Ectodermal cell (in vitro differentiated cells): ENCODE results near the gene LILRB2.
"Not testable (repeated sequence)": the region's sequence is repeated elsewhere in the genome, so short reads cannot be mapped to it uniquely, and the experiment has no call there.

Source experiments
- H3K27ac ChIP-seq: 2 replicates; pipeline ENCODE4 v1.7.0; 2013; ENCODE audit warnings: mild to moderate bottlenecking, low read depth, low read length; ENCODE audit not compliant: insufficient read depth, poor library complexity, severe bottlenecking
- H3K27me3 ChIP-seq: 2 replicates; pipeline ENCODE4 v1.7.0; 2013; ENCODE audit warnings: mild to moderate bottlenecking, low read length; ENCODE audit not compliant: insufficient read depth, control insufficient read depth, poor library complexity, severe bottlenecking
- H3K36me3 ChIP-seq: one replicate; pipeline ENCODE4 v1.7.0; 2013; ENCODE audit warnings: low read length; ENCODE audit not compliant: control insufficient read depth, insufficient read depth
- H3K4me1 ChIP-seq: one replicate; pipeline ENCODE4 v1.7.0; 2013; ENCODE audit warnings: low read length; ENCODE audit not compliant: control insufficient read depth, insufficient read depth
- H3K4me3 ChIP-seq: 2 replicates; pipeline ENCODE4 v1.7.0; 2013; ENCODE audit warnings: low read depth, low read length, control low read depth; ENCODE audit not compliant: insufficient read depth
- H3K9me3 ChIP-seq: 2 replicates; pipeline ENCODE4 v1.7.0; 2013; ENCODE audit warnings: mild to moderate bottlenecking, low read length, moderate library complexity; ENCODE audit not compliant: control insufficient read depth
- WGBS, 2 experiments: methylation state at CpG; one replicate each; pipeline ENCODE4 v1.1.7; 2013; ENCODE audit warnings: missing lambda C conversion rate in 2 of 2; 5-methylcytosine and 5-hydroxymethylcytosine counted together

Gene LILRB2

GRCh38 chr19:54274516-54274915 lies 6.4 kb downstream of the LILRB2 start:
- H3K27ac ChIP-seq, H3K27me3 ChIP-seq, H3K4me1 ChIP-seq, H3K9me3 ChIP-seq, H3K4me3 ChIP-seq, H3K36me3 ChIP-seq: not testable (repeated sequence)
- 76 to 79% methylated on average over 9 of the region's 9 CpGs for WGBS, 2 experiments

DNA sequence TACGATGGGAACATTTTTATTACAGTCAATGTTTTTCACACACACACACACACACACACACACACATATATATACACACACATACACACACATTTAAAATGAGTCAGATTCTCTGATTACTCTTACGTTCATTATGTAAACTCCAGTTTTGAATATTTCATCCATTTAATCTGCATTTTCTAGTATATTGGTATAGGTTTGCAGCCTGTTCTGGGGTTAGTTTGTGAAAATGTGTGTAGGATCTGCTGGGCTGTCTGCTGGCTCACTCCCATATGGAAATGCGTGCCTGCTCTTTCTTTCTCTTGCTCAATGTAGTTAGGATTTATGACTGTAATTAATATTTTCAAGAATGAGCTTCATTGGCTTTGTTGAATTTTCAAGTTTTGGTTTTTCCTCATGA lies 7.1 kb downstream of the LILRB2 start:
- WGBS, 2 experiments, result 93 to 94% methylated on average over 2 to 3 of the region's 3 CpGs
- no peak overlapping the region for H3K4me3 ChIP-seq
- H3K27ac ChIP-seq, result no peak overlapping the region
- H3K4me1 ChIP-seq, result no peaks in the 10 kb centered on the region
- H3K27me3 ChIP-seq, result no peaks in the 10 kb centered on the region
- no peaks in the 10 kb centered on the region for H3K9me3 ChIP-seq
- no peaks in the 10 kb centered on the region for H3K36me3 ChIP-seq

- not testable (repeated sequence) for H3K27me3 ChIP-seq, H3K4me3 ChIP-seq, H3K36me3 ChIP-seq, H3K27ac ChIP-seq, H3K4me1 ChIP-seq, H3K9me3 ChIP-seq
- WGBS, 2 experiments, result 86 to 88% methylated on average over 5 of the region's 5 CpGs
Measured at GRCh38 chr19:54272181-54272580, 8.7 kb downstream of the LILRB2 start.

DNA sequence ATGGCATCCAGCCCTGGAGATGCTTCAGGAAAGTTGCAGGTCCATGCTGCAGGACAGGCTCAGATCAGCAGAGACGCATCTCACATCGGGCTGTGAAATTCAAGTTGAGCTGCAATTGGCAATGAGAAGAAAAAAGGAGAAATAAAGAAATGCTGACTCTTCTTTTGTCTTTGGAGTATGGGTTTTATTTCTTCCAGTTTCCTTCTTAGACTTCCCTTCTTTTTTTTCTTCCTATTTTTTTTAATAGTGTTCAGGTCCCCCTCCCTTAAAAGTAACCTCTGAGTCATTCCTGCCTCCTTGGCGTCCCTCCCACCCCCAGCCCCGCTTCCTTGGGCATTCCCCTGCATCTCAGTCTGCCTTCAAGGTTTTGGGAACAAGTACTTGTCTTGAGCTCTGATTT lies 9.3 kb downstream of the LILRB2 start:
- not testable (repeated sequence) for H3K36me3 ChIP-seq, H3K27ac ChIP-seq, H3K9me3 ChIP-seq, H3K4me3 ChIP-seq, H3K4me1 ChIP-seq, H3K27me3 ChIP-seq
- 76 to 89% methylated on average over 3 to 4 of the region's 4 CpGs for WGBS, 2 experiments

DNA sequence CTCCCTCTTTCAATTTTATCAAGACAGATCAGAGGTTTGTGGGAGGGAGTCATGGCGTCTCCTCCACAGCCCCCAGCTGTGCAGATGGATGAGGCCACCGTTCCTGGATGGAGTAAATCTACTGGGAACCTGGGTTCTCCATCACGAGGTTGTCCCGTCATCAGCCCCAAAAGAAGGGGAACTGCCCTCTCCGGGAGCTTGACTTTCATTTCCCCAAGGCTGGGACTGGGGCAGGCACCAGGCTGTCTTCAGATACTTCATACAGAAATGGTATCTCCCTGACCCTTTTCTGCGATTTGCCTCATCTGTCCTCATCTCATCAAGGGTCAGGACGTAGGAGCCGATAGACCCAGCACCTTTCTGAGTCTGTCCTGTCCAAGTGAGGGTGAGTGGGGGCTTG lies 9.8 kb downstream of the LILRB2 start:
- no peak overlapping the region for H3K27ac ChIP-seq
- H3K4me3 ChIP-seq, result no peak overlapping the region
- no peaks in the 10 kb centered on the region for H3K4me1 ChIP-seq
- no peaks in the 10 kb centered on the region for H3K36me3 ChIP-seq
- peaks cover 5% of the 10 kb centered on the region for H3K27me3 ChIP-seq
- 88 to 91% methylated on average over 8 of the region's 8 CpGs for WGBS, 2 experiments
- H3K9me3 ChIP-seq, result no peaks in the 10 kb centered on the region

GRCh38 chr19:54268936-54269335 lies 12.0 kb downstream of the LILRB2 start:
- 25 to 73% methylated on average over 1 to 2 of the region's 2 CpGs for WGBS, 2 experiments
- Histone ChIP-seq H3K27ac (no peak overlapping the region), H3K4me3 (no peak overlapping the region), H3K4me1 (no peaks in the 10 kb centered on the region), H3K9me3 (no peaks in the 10 kb centered on the region), H3K27me3 (peaks cover 5% of the 10 kb centered on the region), H3K36me3 (no peaks in the 10 kb centered on the region)

DNA sequence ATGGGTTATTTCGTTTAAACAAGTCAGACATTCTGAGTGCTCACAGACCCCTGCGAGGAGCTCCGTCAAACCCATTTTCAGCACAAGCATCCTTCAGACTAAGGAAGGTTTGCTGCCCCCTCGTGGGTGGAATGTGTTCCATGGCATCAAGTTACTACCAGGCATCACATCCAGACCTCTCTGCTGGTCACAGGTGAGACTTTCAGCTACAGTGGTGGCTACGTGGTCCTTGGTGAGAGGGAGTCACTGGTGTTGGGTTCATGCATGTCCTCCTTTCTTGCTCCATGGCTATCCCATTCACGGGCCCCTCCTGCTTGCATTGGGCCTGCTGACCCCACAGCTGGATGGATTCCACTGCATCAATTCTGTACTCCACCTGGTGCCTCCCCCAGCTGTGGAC lies 14.8 kb downstream of the LILRB2 start:
- H3K4me3 ChIP-seq, result no peak overlapping the region
- WGBS, 2 experiments, result 11 to 12% methylated on average over 6 of the region's 6 CpGs
- H3K36me3 ChIP-seq, result no peaks in the 10 kb centered on the region
- H3K27me3 ChIP-seq, result peaks cover 5% of the 10 kb centered on the region
- H3K9me3 ChIP-seq, result no peaks in the 10 kb centered on the region
- no peaks in the 10 kb centered on the region for H3K4me1 ChIP-seq
- H3K27ac ChIP-seq, result no peak overlapping the region

GRCh38 chr19:54262470-54262869 lies 18.4 kb downstream of the LILRB2 start:
- no peak overlapping the region for H3K4me3 ChIP-seq
- no peak overlapping the region for H3K27ac ChIP-seq
- WGBS, 2 experiments, result 83 to 94% methylated on average over 2 of the region's 2 CpGs
- H3K36me3 ChIP-seq, result no peaks in the 10 kb centered on the region
- H3K27me3 ChIP-seq, result no peaks in the 10 kb centered on the region
- no peaks in the 10 kb centered on the region for H3K4me1 ChIP-seq
- H3K9me3 ChIP-seq, result no peaks in the 10 kb centered on the region

- 90 to 91% methylated on average over 11 of the region's 11 CpGs for WGBS, 2 experiments
- Histone ChIP-seq H3K27ac (no peak overlapping the region), H3K9me3 (no peaks in the 10 kb centered on the region), H3K36me3 (no peaks in the 10 kb centered on the region), H3K4me3 (no peak overlapping the region), H3K4me1 (no peaks in the 10 kb centered on the region), H3K27me3 (no peaks in the 10 kb centered on the region)
Measured at GRCh38 chr19:54262066-54262465, 18.8 kb downstream of the LILRB2 start.

DNA sequence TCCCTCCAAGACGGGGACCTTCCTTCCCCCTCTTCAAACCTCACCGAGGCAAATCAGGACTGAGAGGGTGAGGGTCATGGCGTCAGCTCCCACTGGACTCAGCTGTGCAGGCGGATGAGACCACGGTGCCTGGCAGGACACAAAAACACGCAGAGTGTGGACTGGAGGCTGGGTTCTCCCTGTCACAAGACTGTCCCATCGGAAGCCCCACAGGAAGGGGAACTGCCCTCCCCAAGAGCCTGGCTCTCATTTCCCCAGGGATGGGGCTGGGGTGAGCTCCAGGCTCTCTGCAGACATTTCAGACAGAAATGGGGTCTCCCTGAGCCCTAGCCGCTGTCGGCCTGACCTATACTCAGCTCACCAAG lies 23.8 kb downstream of the LILRB2 start, which contains the start of gene LILRB5:
Gene LILRB5 (minus strand): TSS at position 158 of the 365 bp plus-strand sequence. CDS start 80 bp downstream, at position 78.
- no peak within 1 kb of the TSS for H3K27ac ChIP-seq
- no peaks in the 10 kb centered on the region for H3K27me3 ChIP-seq
- no peaks in the 10 kb centered on the region for H3K4me1 ChIP-seq
- no peaks in the 10 kb centered on the region for H3K9me3 ChIP-seq
- 91 to 94% methylated on average over 9 of the region's 9 CpGs for WGBS, 2 experiments
- H3K36me3 ChIP-seq, result no peaks in the 10 kb centered on the region
- H3K4me3 ChIP-seq, result no peak within 1 kb of the TSS
